Motor neuron (in vitro differentiated cells): ENCODE measurements around the gene PPEF1. TPM values are rescaled to one million over a fixed set of nuclear protein-coding genes. Genes with fewer than 3 reads are reported as not detected.
"Not testable (repeated sequence)": the region's sequence is repeated elsewhere in the genome, so short reads cannot be mapped to it uniquely, and the experiment has no call there.

Experiments used
- ATAC-seq, 8 experiments: fragments of 200-7000 bp; cut with Tn5 transposase; replicated peaks in 6 of 8; 2 replicates each; pipeline ENCODE4 v1.8.0; 2021; ENCODE audit warnings: mild to moderate bottlenecking in 8 of 8, moderate library complexity in 8 of 8
- H3K27ac ChIP-seq, 2 donors: fragments of 250-450 bp; sonication (Bioruptor Pico); 2 replicates each; pipeline ENCODE4 v1.9.0; 2021; ENCODE audit warnings: antibody characterized with exemption in 2 of 2, mild to moderate bottlenecking in 2 of 2, moderate library complexity in 1 of 2
- H3K4me1 ChIP-seq, 2 donors: fragments of 250-450 bp; sonication (Bioruptor Pico); replicated peaks in 1 of 2; 2 replicates each; pipeline ENCODE4 v1.6.1; 2021; ENCODE audit warnings: antibody characterized with exemption in 2 of 2, mild to moderate bottlenecking in 2 of 2, moderate library complexity in 1 of 2
- H3K4me3 ChIP-seq, 5 donors: fragments of 250-450 bp; sonication (Bioruptor Pico); 2 replicates each; pipeline ENCODE4 v1.9.0; 2021; ENCODE audit warnings: antibody characterized with exemption in 5 of 5, mild to moderate bottlenecking in 5 of 5, moderate library complexity in 4 of 5
- WGBS, 10 experiments: fragments of 450-650 bp; shearing (Covaris generic); methylation state at CpG; one replicate each; pipeline ENCODE4 v1.0.0; 2022; 5-methylcytosine and 5-hydroxymethylcytosine counted together
- in situ Hi-C, 9 experiments: fragments of 400-800 bp; cut with MboI; loops; one replicate each; pipeline ENCODE4 v1.15.0; 2021; ENCODE audit warnings: low sequenced_read_pairs in 9 of 9, low pct_unique_long_range_greater_than_20kb in 2 of 9; ENCODE audit not compliant: unreplicated experiment in 9 of 9
- total RNA-seq, 8 experiments: library from RNA; unstranded; fragments of 300-600 nt; gene quantifications; 2 replicates each; pipeline versions ENCODE4 v1.2.3 to v1.2.4, GENCODE V29; 2022

Gene PPEF1
- total RNA-seq, 8 experiments from 2014 or later: 0.31 to 1.7 (median 0.66) TPM; not detected in 3

- in situ Hi-C loops: no loop called here
- no peak overlapping the region for H3K4me3 ChIP-seq
- WGBS, 10 experiments: 0 to 31% (median 29%) methylated on average over 1 of the region's 1 CpG; no CpG with 5 or more reads in 7 of the 10 experiments
- H3K4me1 ChIP-seq: no peaks in the 10 kb centered on the region
- H3K27ac ChIP-seq: no peak overlapping the region
- ATAC-seq: no peak
Measured at GRCh38 chrX:18769364-18769763, 61.9 kb downstream of the PPEF1 start.

- ATAC-seq: peak in 2 of 8 experiments; percentile 60 to 83
- Histone ChIP-seq H3K4me3 (no peak overlapping the region), H3K27ac (no peak overlapping the region), H3K4me1 (no peaks in the 10 kb centered on the region)
- in situ Hi-C loops: no loop called here
- WGBS, 10 experiments: 0 to 93% (median 47%) methylated on average over 1 to 5 of the region's 7 CpGs; no CpG with 5 or more reads in 5 of the 10 experiments
Measured at GRCh38 chrX:18769812-18770573, 62.5 kb downstream of the PPEF1 start.

GRCh38 chrX:18789916-18790315 lies 82.5 kb downstream of the PPEF1 start:
- no peak overlapping the region for H3K4me3 ChIP-seq
- peaks cover 0 to 4% of the 10 kb centered on the region in 2 donors for H3K4me1 ChIP-seq
- ATAC-seq: no peak
- in situ Hi-C loops: no loop called here
- 0 to 67% (median 17%) methylated on average over 1 of the region's 1 CpG; no CpG with 5 or more reads in 3 of the 10 experiments for WGBS, 10 experiments
- H3K27ac ChIP-seq: no peak overlapping the region

DNA sequence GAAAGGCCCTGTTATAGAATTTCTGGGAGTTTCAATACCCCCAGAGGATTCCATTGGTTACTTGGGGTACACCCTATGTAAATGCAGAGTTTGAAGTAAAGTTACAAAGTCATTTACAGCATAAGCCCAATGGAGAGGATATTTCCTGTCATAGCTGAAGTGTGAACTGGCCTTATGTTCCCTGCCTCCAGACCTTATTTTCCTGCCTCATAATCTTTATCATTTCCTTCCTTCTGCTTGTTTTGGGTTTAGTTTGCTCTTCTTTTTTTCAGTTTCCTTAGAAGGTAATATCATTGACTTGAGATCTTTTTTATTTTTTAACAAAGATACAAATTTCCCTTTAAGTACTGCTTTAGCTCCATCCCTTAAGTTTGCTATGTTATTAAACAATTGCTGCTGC lies 85.4 kb downstream of the PPEF1 start:
- no peak for ATAC-seq
- Histone ChIP-seq H3K4me1 (peaks cover 0 to 4% of the 10 kb centered on the region in 2 donors), H3K27ac (no peak overlapping the region), H3K4me3 (no peak overlapping the region)
- in situ Hi-C loops: no loop called here

GRCh38 chrX:18793601-18794089 lies 86.2 kb downstream of the PPEF1 start:
- peaks cover 0 to 4% of the 10 kb centered on the region in 2 donors for H3K4me1 ChIP-seq
- H3K4me3 ChIP-seq: no peak overlapping the region
- 0 to 50% (median 7%) methylated on average over 1 to 3 of the region's 7 CpGs; no CpG with 5 or more reads in 5 of the 10 experiments for WGBS, 10 experiments
- in situ Hi-C loops: no loop called here
- peak; percentile 56 to 100 (median 90) for ATAC-seq
- no peak overlapping the region for H3K27ac ChIP-seq

GRCh38 chrX:18797141-18797540 lies 89.7 kb downstream of the PPEF1 start:
- in situ Hi-C loops: no loop called here
- ATAC-seq: no peak
- H3K4me1 ChIP-seq: peaks cover 0 to 4% of the 10 kb centered on the region in 2 donors
- no peak overlapping the region for H3K4me3 ChIP-seq
- no peak overlapping the region for H3K27ac ChIP-seq
- WGBS, 10 experiments: 7 to 80% (median 60%) methylated on average over 1 to 2 of the region's 2 CpGs; no CpG with 5 or more reads in 5 of the 10 experiments

GRCh38 chrX:18799911-18800310 lies 92.5 kb downstream of the PPEF1 start:
- no peak for ATAC-seq
- in situ Hi-C loops: no loop called here
- Histone ChIP-seq H3K4me1 (no peaks in the 10 kb centered on the region), H3K27ac (no peak overlapping the region), H3K4me3 (no peak overlapping the region)
- WGBS, 10 experiments: 9 to 50% methylated on average over 2 of the region's 2 CpGs; no CpG with 5 or more reads in 8 of the 10 experiments

- Histone ChIP-seq H3K4me1 (no peaks in the 10 kb centered on the region), H3K4me3 (no peak overlapping the region), H3K27ac (no peak overlapping the region)
- ATAC-seq: no peak
- in situ Hi-C loops: no loop called here
Measured at GRCh38 chrX:18809641-18810040, 102.2 kb downstream of the PPEF1 start.

DNA sequence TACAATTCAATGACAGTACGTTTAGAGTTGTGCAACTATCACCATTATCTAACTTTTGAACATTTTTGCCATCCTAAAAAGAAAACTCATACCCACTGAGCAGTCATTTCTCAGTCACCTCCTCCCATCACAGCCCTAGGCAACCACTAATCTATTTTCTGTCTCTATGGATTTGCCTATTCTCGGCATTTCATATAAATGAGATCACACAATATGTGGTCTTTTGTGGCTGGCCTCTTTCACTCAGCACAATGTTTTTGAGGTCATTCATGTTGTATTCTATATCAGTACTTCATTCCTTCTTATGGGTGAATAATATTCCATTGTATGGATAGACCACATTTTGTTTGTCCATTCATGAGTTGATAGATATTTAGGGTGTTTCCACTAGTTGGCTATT lies 103.0 kb downstream of the PPEF1 start:
- Histone ChIP-seq H3K27ac (no peak overlapping the region), H3K4me3 (no peak overlapping the region), H3K4me1 (no peaks in the 10 kb centered on the region)
- WGBS, 10 experiments: 0 to 79% (median 25%) methylated on average over 1 to 2 of the region's 2 CpGs; no CpG with 5 or more reads in 6 of the 10 experiments
- in situ Hi-C loops: no loop called here
- ATAC-seq: no peak

GRCh38 chrX:18825375-18825774 lies 117.9 kb downstream of the PPEF1 start:
- in situ Hi-C loops: no loop called here

GRCh38 chrX:18828832-18829404 lies 121.5 kb downstream of the PPEF1 start:
- in situ Hi-C loops: no loop called here
- Histone ChIP-seq H3K4me1 (no peaks in the 10 kb centered on the region), H3K27ac (no peak overlapping the region), H3K4me3 (no peak overlapping the region)
- ATAC-seq: no peak
- no CpG with 5 or more reads among the region's 1 CpG for WGBS, 10 experiments

More at GRCh38 chrX:18825375-18825774, 117.9 kb downstream of the PPEF1 start:
- peak in 2 of 8 experiments; percentile 29 to 66 for ATAC-seq
- H3K4me1 ChIP-seq: no peaks in the 10 kb centered on the region
- WGBS, 10 experiments: 0 to 80% (median 20%) methylated on average over 1 to 2 of the region's 2 CpGs; no CpG with 5 or more reads in 4 of the 10 experiments
- no peak overlapping the region for H3K27ac ChIP-seq
- no peak overlapping the region for H3K4me3 ChIP-seq

GRCh38 chrX:18833071-18833731 lies 125.8 kb downstream of the PPEF1 start:
- no peaks in the 10 kb centered on the region for H3K4me1 ChIP-seq
- in situ Hi-C loops: no loop called here
- no peak overlapping the region for H3K4me3 ChIP-seq
- WGBS, 10 experiments: 0 to 81% (median 70%) methylated on average over 1 to 15 of the region's 22 CpGs; no CpG with 5 or more reads in 3 of the 10 experiments
- ATAC-seq: peak in 2 of 8 experiments; percentile 13 to 88
- H3K27ac ChIP-seq: no peak overlapping the region

DNA sequence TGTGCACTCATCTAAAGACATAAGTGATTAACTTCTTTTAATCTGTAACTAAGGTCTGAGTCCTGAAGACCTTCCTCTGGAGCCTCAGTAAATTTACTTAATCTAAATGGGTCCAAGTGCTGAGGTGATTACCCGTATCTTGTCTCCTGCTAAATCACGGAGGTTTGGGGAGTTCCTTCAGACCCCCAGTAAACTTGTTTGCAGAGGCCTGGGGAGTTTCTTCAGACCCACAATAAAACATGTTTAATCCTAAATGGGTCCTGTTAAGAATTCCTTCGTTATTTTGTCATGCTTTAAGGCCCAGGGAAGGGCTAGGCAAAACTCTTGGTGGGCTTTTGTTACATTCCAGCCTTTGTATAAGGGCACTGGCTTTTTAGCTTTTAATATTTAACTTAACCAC lies 140.5 kb downstream of the PPEF1 start:
- H3K27ac ChIP-seq, H3K4me3 ChIP-seq, H3K4me1 ChIP-seq, ATAC-seq, in situ Hi-C loops: not testable (repeated sequence)
- 10 to 80% (median 60%) methylated on average over 1 of the region's 3 CpGs; no CpG with 5 or more reads in 7 of the 10 experiments for WGBS, 10 experiments
